Naive thymus-derived CD8-positive, alpha-beta T cell (primary cell): Measurements from ENCODE around the gene CD2BP2. TPM values are rescaled to one million over a fixed set of nuclear protein-coding genes. Genes with fewer than 3 reads are reported as not detected.
"Not testable (repeated sequence)": the region's sequence is repeated elsewhere in the genome, so short reads cannot be mapped to it uniquely, and the experiment has no call there.

ENCODE experiments used
- ATAC-seq, 2 donors: fragments of 150-1000 bp; cut with Tn5 transposase in 1 of 2; sonication (Bioruptor Pico), chemical (Tn5 transposase) in 1 of 2; 1 replicate in 1 of 2; 2 replicates in 1 of 2; pipeline ENCODE4 v1.10.0; 2021; ENCODE audit warnings: mild to moderate bottlenecking in 2 of 2, moderate library complexity in 2 of 2
- POLR2A ChIA-PET: fragments of 350-600 bp; sonication (Branson Sonifier 250); formaldehyde crosslinking; loops from one replicate; lab custom pipeline; 2021; ENCODE audit warnings: antibody characterized with exemption; lab: Charles Lee
- DNase-seq, 10 donors: peaks; one replicate each; pipeline versions ENCODE4 v3.0.0 to v3.0.0-alpha.2; 2020 to 2022
- H3K27ac Mint-ChIP-seq, 10 donors: one replicate each; pipeline ENCODE4 v1.8.0; 2020 to 2022; ENCODE audit warnings: mild to moderate bottlenecking in 10 of 10, mixed read lengths in 10 of 10, moderate library complexity in 4 of 10, inconsistent platforms in 1 of 10
- H3K27me3 Mint-ChIP-seq, 5 donors: one replicate each; pipeline ENCODE4 v1.8.0; 2021 to 2022; ENCODE audit warnings: mixed read lengths in 5 of 5
- H3K36me3 Mint-ChIP-seq, 3 donors: one replicate each; pipeline ENCODE4 v1.8.0; 2020 to 2022; ENCODE audit warnings: mixed read lengths in 3 of 3, mild to moderate bottlenecking in 2 of 3, inconsistent platforms in 1 of 3
- H3K4me1 Mint-ChIP-seq, 4 donors: one replicate each; pipeline ENCODE4 v1.8.0; 2021 to 2022; ENCODE audit warnings: mixed read lengths in 4 of 4
- H3K4me3 Mint-ChIP-seq, 10 donors: one replicate each; pipeline ENCODE4 v1.8.0; 2020 to 2022; ENCODE audit warnings: mild to moderate bottlenecking in 10 of 10, mixed read lengths in 10 of 10, moderate library complexity in 6 of 10, inconsistent platforms in 1 of 10
- H3K9me3 Mint-ChIP-seq, 9 donors: one replicate each; pipeline ENCODE4 v1.8.0; 2020 to 2022; ENCODE audit warnings: mixed read lengths in 9 of 9, mild to moderate bottlenecking in 3 of 9, inconsistent platforms in 1 of 9, moderate library complexity in 1 of 9
- polyA plus RNA-seq, 3 donors: library from polyadenylated mRNA; unstranded; fragments of 300-500 nt; fragmentation: Illumina TruSeq; gene quantifications; one replicate each; pipeline ENCODE4 v1.2.3, GENCODE V29; 2021
- total RNA-seq, 8 experiments: library from RNA in 2 of 8; stranded (reverse) in 2 of 8; gene quantifications; one replicate each; pipeline ENCODE4 v1.2.3 and lab custom pipeline; 2021 to 2026

CD2BP2 gene
- total and polyA plus RNA-seq, 5 experiments from 2014 or later = 20.6 to 66.8 (median 21.9) TPM

- POLR2A ChIA-PET = no interaction called here
- H3K4me3 Mint-ChIP-seq = peak overlapping the region in 2 of 10 donors; percentile 48 to 71
- H3K36me3 Mint-ChIP-seq = peaks cover 0 to 49% (median 0%) of the 10 kb centered on the region in 3 donors
Observed at GRCh38 chr16:30350134-30350871, 4.8 kb downstream of the CD2BP2 start.

GRCh38 chr16:30349675-30350074 lies 5.4 kb downstream of the CD2BP2 start:
- ATAC-seq = no peak
- POLR2A ChIA-PET = interaction anchor here (1.0 kb wide), 1 partner anchor 32 kb away, joined by 3 read pairs; no protein-coding TSS in a partner anchor
- DNase-seq = no peak
- Mint-ChIP-seq H3K27me3 (no peaks in the 10 kb centered on the region), H3K4me3 (peak overlapping the region in 1 of 10 donors; percentile 42), H3K36me3 (peaks cover 0 to 49% (median 0%) of the 10 kb centered on the region in 3 donors), H3K27ac (peak overlapping the region in 8 of 10 donors; percentile 43 to 84 (median 70)), H3K9me3 (no peaks in the 10 kb centered on the region), H3K4me1 (peaks cover 7 to 44% (median 27%) of the 10 kb centered on the region in 4 donors)

More at GRCh38 chr16:30350134-30350871, 4.8 kb downstream of the CD2BP2 start:
- H3K4me1 Mint-ChIP-seq = peaks cover 10 to 48% (median 31%) of the 10 kb centered on the region in 4 donors
- peak overlapping the region in 8 of 10 donors; percentile 34 to 80 (median 56) for H3K27ac Mint-ChIP-seq
- no peak for DNase-seq
- H3K9me3 Mint-ChIP-seq = no peaks in the 10 kb centered on the region
- no peaks in the 10 kb centered on the region for H3K27me3 Mint-ChIP-seq
- ATAC-seq = no peak

DNA sequence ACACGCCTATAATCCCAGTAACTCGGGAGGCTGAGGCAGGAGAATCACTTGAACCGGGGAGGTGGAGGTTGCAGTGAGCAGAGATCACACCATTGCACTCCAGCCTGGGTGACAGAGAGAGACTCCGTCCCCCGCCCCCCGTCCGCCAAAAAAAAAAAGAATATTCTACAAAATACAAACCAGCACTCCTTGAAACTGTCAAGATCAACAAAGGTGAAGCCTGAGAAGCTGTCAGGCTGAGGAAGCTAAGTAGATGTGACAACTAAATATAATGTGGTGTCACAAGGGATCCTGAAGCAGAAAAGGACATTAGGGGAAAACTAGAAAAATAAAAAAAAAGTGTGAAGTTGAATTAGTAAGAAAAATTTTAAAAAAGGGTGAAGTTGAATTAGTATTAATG lies 6.2 kb downstream of the CD2BP2 start:
- POLR2A ChIA-PET = interaction anchor here (1.0 kb wide), 1 partner anchor 32 kb away, joined by 3 read pairs; no protein-coding TSS in a partner anchor
- Mint-ChIP-seq H3K4me1 (peaks cover 4 to 37% (median 19%) of the 10 kb centered on the region in 4 donors), H3K27ac (peak overlapping the region in 7 of 10 donors; percentile 3 to 80 (median 67)), H3K36me3 (peaks cover 0 to 46% (median 0%) of the 10 kb centered on the region in 3 donors), H3K4me3 (no peak overlapping the region), H3K27me3 (no peaks in the 10 kb centered on the region), H3K9me3 (no peaks in the 10 kb centered on the region)
- DNase-seq (no peak), ATAC-seq (no peak)

DNA sequence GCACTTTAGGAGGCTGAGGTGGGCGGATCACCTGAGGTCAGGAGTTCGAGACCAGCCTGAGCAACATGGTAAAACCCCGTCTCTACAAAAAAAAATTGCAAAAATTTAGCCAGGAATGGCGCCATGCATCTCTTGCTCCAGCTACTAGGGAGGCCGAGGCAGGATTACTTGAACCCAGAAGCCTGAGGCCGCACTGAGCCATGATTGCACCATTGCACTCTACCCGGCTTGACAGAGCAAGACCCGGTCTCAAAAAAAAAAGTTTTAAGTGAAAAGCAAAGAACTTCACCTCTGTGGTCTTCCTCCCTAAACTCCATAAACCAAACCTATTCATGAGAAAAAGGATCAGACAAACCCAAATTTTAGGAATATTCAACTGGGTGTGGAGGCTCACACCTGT lies 7.0 kb downstream of the CD2BP2 start:
- H3K27ac Mint-ChIP-seq = peak overlapping the region in 4 of 10 donors; percentile 32 to 58 (median 50)
- POLR2A ChIA-PET = no interaction called here
- H3K9me3 Mint-ChIP-seq = no peaks in the 10 kb centered on the region
- peaks cover 4 to 31% (median 12%) of the 10 kb centered on the region in 4 donors for H3K4me1 Mint-ChIP-seq
- peaks cover 0 to 38% (median 0%) of the 10 kb centered on the region in 3 donors for H3K36me3 Mint-ChIP-seq
- H3K27me3 Mint-ChIP-seq = no peaks in the 10 kb centered on the region
- no peak overlapping the region for H3K4me3 Mint-ChIP-seq
- ATAC-seq = no peak
- DNase-seq = no peak

DNA sequence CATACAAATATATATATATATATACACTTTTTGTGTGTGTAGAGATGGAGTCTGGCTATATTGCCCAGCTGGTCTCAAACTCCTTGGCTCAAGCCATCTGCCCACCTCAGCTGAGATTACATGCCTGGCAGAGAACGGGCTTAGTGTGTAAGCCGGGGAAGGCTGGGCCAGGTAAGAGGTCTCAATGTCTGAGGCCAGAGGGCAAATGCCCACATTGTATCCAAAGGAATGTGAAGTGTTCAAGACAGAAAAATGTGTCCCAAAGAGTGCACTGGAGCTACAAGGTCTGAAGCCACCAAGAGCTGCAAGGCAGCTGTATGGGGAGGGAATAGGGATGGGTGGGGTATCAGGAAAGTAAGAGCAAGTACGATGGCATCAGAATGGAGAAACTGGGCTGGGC lies 8.8 kb downstream of the CD2BP2 start:
- ATAC-seq = no peak
- DNase-seq = no peak
- Mint-ChIP-seq H3K36me3 (peaks cover 0 to 22% (median 0%) of the 10 kb centered on the region in 3 donors), H3K4me3 (no peak overlapping the region), H3K27me3 (no peaks in the 10 kb centered on the region), H3K4me1 (peaks cover 0 to 23% (median 6%) of the 10 kb centered on the region in 4 donors), H3K27ac (peak overlapping the region in 7 of 10 donors; percentile 5 to 51 (median 40)), H3K9me3 (no peaks in the 10 kb centered on the region)
- POLR2A ChIA-PET = interaction anchor here (0.9 to 1.5 kb wide), 2 partner anchors 9 to 11 kb away, joined by 3 read pairs; no protein-coding TSS in a partner anchor

DNA sequence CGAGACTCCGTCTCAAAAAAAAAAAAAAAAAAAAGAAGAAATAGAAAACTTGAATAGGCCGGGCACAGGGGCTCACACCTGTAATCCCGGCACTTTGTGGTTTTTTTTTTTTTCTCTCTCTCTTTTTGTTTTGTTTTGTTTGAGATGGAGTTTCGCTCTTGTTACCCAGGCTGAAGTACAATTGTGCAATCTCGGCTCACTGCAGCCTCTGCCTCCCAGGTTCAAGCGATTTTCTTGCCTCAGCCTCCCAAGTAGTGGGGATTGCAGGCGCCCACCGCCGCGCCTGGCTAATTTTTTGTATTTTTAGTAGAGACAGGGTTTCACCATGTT lies 11.7 kb downstream of the CD2BP2 start:
- not testable (repeated sequence) for ATAC-seq, H3K4me3 Mint-ChIP-seq, H3K36me3 Mint-ChIP-seq, H3K9me3 Mint-ChIP-seq, H3K27me3 Mint-ChIP-seq, DNase-seq, H3K27ac Mint-ChIP-seq
- peaks cover 3 to 19% (median 10%) of the 10 kb centered on the region in 4 donors for H3K4me1 Mint-ChIP-seq
- POLR2A ChIA-PET = interaction anchor here (0.7 to 2.2 kb wide), 3 partner anchors 11 to 290 kb away, joined by 3 to 4 read pairs (median 3); a partner anchor contains a TSS

DNA sequence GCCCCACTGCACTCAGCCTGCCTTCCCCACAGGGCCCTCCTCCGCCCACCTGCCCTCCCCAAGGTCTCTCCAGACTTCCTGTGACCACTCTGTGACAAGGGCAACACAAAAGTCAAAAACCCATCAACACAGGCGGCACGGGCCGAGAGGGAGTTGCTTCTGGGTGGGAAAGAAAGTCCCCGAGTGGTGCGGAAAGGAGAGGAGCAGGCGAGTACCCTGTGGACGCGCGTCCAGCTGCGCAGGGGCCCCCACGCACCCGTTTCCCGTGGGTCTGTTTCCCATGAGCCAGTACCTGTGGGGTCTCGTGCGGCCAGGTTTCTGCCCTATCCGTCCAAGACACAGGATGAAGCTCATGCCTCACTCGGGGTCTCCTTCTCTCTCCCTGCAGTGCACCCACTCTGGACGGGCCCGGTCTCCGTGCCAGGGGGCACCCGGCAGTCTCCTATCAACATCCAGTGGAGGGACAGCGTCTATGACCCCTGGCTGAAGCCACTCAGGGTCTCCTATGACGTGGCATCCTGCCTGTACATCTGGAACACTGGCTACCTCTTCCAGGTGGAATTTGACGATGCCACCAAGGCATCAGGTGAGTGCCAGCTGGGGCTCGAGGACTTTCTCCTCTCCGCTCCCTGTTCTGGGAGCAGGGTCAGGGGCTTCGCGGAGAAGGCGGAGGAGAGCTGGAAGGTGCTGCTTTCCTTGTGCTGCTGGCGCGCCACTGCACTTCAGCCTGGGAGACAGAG lies 12.2 kb downstream of the CD2BP2 start:
- peak overlapping the region in 4 of 10 donors; percentile 12 to 37 (median 18) for H3K27ac Mint-ChIP-seq
- no peaks in the 10 kb centered on the region for H3K9me3 Mint-ChIP-seq
- DNase-seq (no peak), ATAC-seq (no peak)
- H3K36me3 Mint-ChIP-seq = no peaks in the 10 kb centered on the region
- no peaks in the 10 kb centered on the region for H3K27me3 Mint-ChIP-seq
- POLR2A ChIA-PET = interaction anchor here (0.7 to 2.2 kb wide), 3 partner anchors 11 to 389 kb away, joined by 3 to 4 read pairs (median 4); no protein-coding TSS in a partner anchor
- no peak overlapping the region for H3K4me3 Mint-ChIP-seq
- peaks cover 3 to 19% (median 10%) of the 10 kb centered on the region in 4 donors for H3K4me1 Mint-ChIP-seq

- not testable (repeated sequence) for H3K36me3 Mint-ChIP-seq, H3K27me3 Mint-ChIP-seq, ATAC-seq, H3K4me3 Mint-ChIP-seq, H3K27ac Mint-ChIP-seq, H3K9me3 Mint-ChIP-seq
- POLR2A ChIA-PET = interaction anchor here (0.6 to 1.0 kb wide), 5 partner anchors 27 to 390 kb away, joined by 3 to 7 read pairs (median 3); no protein-coding TSS in a partner anchor
- H3K4me1 Mint-ChIP-seq = peaks cover 3 to 22% (median 14%) of the 10 kb centered on the region in 4 donors
- DNase-seq = peak in 1 of 10 donors; percentile 14
Observed at GRCh38 chr16:30341971-30342370, 13.1 kb downstream of the CD2BP2 start.

GRCh38 chr16:30340621-30341020 lies 14.5 kb downstream of the CD2BP2 start:
- no peaks in the 10 kb centered on the region for H3K36me3 Mint-ChIP-seq
- ATAC-seq (peak; percentile 56 to 81), DNase-seq (peak in 2 of 10 donors; percentile 36 to 37)
- peaks cover 8 to 31% (median 21%) of the 10 kb centered on the region in 4 donors for H3K4me1 Mint-ChIP-seq
- POLR2A ChIA-PET = interaction anchor here (1.1 kb wide), 1 partner anchor 77 kb away, joined by 3 read pairs; no protein-coding TSS in a partner anchor
- no peaks in the 10 kb centered on the region for H3K9me3 Mint-ChIP-seq
- H3K27me3 Mint-ChIP-seq = no peaks in the 10 kb centered on the region
- peak overlapping the region; percentile 24 to 79 (median 48) for H3K4me3 Mint-ChIP-seq
- H3K27ac Mint-ChIP-seq = peak overlapping the region in 8 of 10 donors; percentile 43 to 86 (median 82)

DNA sequence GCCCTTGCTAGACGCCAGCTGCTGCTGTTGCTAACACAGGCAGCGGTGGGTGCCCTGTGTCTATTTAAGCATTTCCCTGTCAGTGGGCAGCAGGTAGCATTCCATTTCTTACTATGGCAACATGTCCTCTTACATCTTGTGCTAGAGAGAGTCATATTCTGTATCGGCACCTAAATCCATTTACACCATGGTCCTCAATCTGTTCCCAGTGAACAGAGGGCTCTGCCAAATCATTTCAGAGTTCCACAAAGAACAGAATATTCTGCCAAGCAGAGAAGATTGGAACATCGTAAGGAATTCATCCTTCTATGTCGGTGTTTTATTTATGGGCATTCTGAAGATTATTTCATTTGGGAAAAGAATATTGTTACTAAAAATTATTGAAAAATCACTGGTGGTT lies 16.4 kb downstream of the CD2BP2 start:
- not testable (repeated sequence) for H3K4me3 Mint-ChIP-seq

DNA sequence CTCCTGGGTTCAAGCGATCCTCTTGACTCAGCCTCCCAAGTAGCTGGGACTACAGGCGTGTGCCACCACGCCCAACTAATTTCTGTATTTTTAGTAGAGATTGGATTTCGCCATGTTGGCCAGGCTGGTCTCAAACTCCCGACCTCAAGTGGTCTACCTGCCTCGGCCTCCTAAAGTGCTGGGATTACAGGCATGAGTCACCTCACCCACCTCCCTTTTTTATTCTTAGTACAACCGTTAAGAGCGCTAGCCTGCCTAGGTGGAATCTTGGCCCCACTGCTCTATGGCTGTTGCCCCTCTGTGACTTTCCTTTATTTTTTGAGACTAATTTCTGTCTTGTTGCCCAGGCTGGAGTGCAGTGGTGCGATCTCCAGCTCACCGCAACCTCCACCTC lies 17.1 kb downstream of the CD2BP2 start:
- POLR2A ChIA-PET = interaction anchor here (1.0 kb wide), 1 partner anchor 9 kb away, joined by 3 read pairs; no protein-coding TSS in a partner anchor

More for the DNA sequence above, 16.4 kb downstream of the CD2BP2 start:
- POLR2A ChIA-PET = interaction anchor here (0.6 kb wide), 1 partner anchor 54 kb away, joined by 3 read pairs; no protein-coding TSS in a partner anchor
- H3K4me1 Mint-ChIP-seq = peaks cover 8 to 36% (median 28%) of the 10 kb centered on the region in 4 donors
- H3K27me3 Mint-ChIP-seq, DNase-seq, H3K36me3 Mint-ChIP-seq, ATAC-seq, H3K9me3 Mint-ChIP-seq: not testable (repeated sequence)
- H3K27ac Mint-ChIP-seq = peak overlapping the region in 1 of 10 donors; percentile 7

More for the DNA sequence above, 17.1 kb downstream of the CD2BP2 start:
- not testable (repeated sequence) for DNase-seq, H3K36me3 Mint-ChIP-seq, H3K27me3 Mint-ChIP-seq, ATAC-seq, H3K9me3 Mint-ChIP-seq, H3K27ac Mint-ChIP-seq
- Mint-ChIP-seq H3K4me1 (peaks cover 8 to 36% (median 30%) of the 10 kb centered on the region in 4 donors), H3K4me3 (peak overlapping the region in 3 of 10 donors; percentile 6 to 65 (median 47))
